Mesenteric fat pad (tissue), 1 donor: ENCODE results near the gene DNAJC3. TPM values are rescaled to one million over a fixed set of nuclear protein-coding genes. Genes with fewer than 3 reads are reported as not detected.
"Not testable (repeated sequence)": the region's sequence is repeated elsewhere in the genome, so short reads cannot be mapped to it uniquely, and the experiment has no call there.

ENCODE experiments used
- DNase-seq: peaks from one replicate; pipeline ENCODE4 v3.0.0-alpha.2; 2020; ENCODE audit warnings: low spot score
- total RNA-seq: library from RNA; stranded (reverse); fragmentation: NEBNext Ultra II Directional; extraction: Animal tissue kit (Norgen Biotek cat#: 25700); gene quantifications from one replicate; pipeline ENCODE4 v1.2.1, GENCODE V29; 2021
- donor health status: DM: yes; HTN: yes; CAD: no.

Gene DNAJC3
- total RNA-seq, 1 donor from 2014 or later: 55.1 TPM

DNA sequence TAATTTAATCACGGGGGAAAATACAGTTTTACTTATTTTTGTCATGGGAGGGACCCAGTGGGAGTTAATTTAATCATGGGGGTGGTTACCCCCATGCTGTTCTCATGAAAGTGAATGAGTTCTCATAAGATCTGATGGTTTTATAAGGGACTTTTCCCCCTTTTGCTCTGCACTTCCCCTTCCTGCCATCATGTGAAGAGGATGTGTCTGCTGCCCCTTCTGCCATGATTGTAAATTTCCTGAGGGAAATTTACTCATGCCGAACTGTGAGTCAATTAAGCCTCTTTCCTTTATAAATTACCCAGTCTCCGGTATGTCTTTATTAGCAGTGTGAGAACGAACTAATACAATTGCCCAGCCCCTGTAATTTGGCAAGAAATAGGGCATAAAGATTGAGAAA, 35.9 kb downstream of the DNAJC3 start:
- not testable (repeated sequence) for DNase-seq

DNA sequence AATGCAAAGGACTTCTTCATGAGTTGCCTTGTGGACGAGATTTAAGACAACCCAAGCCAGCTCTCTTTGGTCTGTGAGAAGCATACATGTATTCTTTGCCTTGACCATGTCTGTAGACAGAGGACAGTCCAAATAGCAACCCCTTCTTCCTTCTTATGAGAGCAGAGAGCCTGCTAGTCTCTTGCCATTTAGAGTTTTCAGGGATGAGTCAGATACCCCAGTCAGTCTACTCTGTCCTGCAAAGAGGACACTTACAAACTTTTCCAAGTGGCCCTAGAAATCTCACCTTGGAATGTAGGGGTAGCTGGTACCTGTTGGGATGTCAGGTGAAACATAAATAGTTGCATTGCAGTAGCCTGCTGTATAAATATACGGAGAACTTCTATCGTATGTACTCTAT, 36.7 kb downstream of the DNAJC3 start:
- no peak for DNase-seq

DNA sequence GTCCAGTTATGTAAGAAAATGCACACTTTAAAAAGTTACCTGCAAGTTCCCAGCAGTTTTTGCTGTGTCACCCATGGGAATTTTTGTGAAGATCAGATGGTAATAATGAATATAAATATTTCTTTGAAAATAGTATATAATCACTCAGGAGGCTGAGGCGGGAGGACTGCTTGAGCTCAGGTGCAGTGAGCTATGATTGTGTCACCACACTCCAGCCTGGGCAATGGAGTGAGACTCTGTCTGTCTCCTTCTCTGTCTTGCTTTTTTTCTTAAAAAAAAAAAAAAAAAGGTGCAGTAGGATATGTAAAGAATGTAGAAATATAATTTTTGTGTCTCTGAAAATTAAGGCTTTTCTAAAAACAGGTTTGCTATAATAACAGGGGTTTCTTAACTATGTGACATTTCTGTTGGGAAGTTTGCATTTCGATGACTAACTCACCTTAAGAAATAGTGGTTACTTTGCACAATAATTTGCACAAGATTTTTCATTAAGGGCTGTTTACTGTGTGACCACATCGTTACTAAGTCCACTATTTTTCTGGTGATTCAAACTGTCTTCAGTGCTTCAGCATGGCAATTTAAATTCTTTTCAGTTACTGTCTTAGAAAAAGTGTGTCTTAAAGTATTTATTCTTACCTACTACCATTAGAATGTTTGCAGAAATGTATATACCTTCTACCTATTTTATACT, 37.3 kb downstream of the DNAJC3 start:
- no peak for DNase-seq

DNA sequence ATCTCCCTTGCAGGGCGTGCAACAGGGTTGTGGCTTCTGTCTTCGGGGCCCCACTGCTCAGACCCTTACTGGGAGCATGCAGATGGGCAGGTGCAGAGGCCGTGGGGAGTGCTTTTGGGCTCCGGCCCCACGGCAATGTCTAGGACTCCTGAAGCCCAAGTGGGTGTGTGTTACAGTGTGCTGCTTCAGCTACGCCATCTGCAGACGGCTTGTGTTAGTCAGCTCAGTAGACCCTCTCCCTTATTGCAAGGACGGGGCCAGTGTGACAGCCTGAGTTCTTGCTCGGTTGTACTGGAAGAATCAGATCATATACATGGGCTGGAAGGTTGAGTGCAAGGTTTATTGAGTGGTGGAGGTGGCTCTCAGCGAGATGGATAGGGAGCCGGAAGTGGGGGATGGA, 39.3 kb downstream of the DNAJC3 start:
- no peak for DNase-seq

DNA sequence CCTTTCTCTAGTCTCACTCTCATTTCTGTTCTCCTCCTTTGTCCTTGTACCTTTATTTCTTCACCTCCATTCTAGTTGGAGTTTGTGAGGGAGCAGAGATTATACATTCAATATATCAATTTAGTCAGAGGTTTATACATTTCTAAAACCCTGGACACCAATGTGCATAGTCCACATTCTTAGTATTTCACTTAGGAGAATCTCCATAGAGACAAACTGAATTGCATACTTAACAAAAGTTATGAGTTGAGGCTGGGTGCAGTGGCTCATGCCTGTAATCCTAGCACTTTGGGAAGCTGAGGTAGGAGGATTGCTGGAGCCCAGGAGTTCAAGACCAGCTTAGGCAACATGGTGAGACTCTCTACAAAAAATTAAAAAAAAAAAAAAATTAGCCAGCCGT, 45.3 kb downstream of the DNAJC3 start:
- DNase-seq: no peak

DNA sequence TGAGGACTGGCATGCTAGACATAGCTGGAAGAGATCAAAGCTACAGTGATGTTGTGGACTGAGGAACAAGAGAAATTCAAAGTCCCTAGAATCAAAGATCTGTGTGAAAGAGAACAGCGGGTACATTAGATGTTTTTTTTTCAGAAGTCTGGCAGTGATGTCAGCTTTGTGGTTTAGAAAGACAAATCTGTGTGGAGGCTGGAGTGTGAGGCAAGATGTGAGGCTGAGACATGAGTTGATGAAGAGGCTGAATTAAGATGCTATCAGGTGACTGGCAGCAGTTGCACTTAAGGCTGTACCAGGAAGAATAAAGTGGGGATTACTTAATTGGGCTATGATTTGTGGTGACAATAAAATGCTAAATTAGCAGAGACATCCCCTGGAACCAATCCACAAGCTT, 46.5 kb downstream of the DNAJC3 start:
- no peak for DNase-seq

DNA sequence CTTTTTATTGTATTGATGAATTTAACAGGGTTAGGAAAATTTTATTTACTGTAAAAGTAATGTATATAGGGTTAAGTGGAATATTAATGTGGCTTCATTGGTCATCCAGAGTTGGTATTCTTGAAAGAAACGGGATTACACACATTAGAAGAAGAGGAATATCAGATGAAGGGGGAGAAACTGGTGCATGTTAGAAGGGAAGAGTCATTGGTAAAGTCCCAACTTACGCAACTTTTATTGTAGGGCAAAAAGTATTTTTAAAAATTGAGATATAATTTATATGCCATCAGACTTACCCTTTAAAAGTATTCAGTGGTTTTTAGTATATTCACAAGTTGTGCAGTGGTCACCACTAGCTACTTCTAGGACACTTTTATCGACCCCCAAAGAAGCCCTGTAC, 47.3 kb downstream of the DNAJC3 start:
- no peak for DNase-seq

DNA sequence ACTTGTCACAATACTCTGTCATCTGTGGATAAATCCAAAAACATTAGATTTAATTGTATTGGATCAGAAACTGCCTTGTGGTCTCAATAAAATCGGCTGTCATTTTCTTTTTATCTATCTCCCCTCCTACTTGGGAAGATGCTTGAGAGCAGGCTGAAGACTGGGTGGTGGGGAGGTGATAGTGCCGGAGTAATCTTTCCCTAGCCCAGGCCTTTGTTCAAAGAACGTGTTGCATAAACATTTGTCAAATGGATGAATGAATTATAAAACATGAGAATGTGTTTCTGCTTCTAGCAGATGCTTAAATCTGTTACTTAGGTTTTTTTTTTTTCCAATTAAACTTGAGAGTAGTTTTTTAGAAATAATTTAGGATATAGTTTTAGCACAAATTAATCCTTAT, 49.9 kb downstream of the DNAJC3 start:
- DNase-seq: no peak

DNA sequence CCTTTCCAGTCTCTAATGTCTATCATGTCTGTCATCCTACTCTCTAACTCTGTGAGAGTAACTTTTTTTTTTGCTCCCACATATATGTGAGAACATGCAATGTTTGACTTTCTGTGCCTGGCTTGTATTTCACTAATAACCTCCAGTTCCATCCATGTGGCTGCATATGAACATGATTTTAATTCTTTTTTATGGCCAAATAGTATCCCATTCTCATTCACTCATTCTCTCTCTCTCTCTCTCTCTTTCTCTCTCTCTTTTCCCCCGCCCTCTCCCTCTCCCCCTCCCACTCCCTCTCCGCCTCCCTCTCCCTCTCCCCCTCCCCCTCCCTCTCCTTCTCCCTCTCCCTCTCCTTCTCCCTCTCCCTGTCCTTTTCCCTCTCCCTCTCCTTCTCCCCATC, 52.0 kb downstream of the DNAJC3 start:
- no peak for DNase-seq

DNA sequence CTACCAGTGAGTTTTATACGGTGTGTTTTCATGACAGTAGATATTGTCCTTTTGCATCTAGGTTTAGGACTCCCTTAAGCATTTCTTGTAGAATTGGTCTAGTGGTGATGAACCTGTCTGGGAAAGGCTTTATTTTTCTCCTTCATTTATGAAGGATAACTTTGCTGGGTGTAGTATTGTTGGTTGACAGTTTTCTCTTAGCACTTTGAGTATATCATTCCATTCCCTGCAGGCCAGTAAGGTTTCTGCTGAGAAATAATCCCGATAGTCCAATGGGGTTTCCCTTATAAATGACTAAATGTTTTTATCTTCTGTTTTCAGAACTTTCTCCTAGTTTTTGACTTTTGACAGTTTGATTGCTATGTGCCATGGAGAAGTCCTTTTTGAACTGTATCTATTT, 57.2 kb downstream of the DNAJC3 start:
- DNase-seq: no peak

DNA sequence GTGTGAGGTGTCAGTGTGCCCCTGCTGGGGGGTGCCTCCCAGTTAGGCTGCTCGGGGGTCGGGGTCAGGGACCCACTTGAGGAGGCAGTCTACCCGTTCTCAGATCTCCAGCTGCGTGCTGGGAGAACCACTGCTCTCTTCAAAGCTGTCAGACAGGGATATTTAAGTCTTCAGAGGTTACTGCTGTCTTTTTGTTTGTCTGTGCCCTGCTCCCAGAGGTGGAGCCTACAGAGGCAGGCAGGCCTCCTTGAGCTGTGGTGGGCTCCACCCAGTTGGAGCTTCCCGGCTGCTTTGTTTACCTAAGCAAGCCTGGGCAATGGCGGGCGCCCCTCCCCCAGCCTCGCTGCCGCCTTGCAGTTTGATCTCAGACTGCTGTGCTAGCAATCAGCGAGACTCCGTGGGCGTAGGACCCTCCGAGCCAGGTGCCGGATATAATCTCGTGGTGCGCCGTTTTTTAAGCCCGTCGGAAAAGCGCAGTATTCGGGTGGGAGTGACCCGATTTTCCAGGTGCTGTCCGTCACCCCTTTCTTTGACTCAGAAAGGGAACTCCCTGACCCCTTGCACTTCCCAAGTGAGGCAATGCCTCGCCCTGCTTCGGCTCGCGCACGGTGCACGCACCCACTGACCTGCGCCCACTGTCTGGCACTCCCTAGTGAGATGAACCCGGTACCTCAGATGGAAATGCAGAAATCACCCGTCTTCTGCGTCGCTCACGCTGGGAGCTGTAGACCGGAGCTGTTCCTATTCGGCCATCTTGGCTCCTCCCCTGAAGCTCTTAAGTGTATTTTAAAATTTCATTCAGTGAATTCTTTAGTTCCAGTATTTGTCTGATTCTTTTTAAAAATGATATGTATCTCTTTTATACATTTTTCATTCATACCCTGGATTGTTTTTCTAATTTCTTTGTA, 63.4 kb downstream of the DNAJC3 start:
- not testable (repeated sequence) for DNase-seq

DNA sequence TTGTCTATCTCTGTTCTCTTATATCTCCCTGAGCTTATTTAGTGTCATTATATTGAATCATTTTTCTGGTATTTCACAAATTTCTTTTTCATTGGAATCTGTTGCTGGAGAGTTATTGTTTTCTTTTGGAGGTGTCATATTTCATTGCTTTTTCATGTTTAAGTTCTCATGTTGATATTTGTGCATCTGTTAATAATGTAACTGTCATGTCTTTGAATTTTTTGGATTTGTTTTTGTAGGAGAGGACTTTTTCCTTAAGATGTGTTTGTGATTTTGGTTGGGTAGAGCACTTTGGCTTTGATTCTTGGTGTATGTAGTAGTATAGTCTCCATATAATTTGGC, 64.0 kb downstream of the DNAJC3 start:
- no peak for DNase-seq

DNA sequence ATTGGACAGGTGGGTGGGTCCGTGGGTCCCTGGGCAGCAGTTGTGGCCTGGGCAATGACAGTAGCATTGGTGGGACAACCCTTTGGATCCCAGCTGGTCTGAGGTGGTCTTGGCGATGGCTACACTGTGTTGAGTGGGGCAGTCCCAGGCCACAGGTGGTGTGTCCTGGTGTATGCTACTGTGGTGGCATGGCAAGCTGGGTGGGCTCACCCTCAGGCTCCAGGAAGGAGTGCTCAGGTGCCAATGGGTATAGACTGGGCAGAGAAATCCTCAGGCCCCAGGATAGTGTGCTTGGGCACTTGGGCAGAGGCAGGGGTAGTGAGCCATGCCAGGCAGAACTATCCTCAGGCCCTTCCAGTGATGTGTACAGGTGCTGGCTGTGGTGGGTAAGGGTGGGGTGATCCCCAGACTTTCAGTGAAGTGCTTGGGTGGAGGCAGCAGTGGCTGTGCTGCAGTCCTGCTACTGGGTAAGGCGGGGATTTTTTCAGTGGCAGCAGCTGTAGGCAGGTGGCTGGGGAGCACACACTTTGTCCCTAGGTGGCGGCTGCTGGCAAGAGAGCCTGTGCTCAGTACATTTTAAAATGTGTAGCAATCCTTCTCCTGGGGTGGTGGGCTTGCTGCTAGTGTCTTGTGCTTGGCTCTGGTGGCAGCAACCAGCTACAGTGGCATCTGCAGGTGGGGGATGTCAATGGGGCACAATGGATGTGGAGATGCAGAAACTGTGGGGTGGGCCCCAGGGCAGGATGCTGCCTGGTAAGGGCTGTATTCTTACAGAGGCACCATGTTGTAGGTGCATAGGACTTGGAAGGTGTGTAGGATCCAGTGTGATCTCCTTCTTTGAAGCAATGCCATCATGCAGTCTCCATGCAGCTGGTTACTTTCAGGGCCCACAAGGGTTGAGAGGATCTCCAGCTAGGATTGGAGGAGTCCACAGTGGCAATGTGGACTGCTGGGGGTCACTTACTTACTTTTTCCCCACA, 64.9 kb downstream of the DNAJC3 start:
- DNase-seq: no peak

DNA sequence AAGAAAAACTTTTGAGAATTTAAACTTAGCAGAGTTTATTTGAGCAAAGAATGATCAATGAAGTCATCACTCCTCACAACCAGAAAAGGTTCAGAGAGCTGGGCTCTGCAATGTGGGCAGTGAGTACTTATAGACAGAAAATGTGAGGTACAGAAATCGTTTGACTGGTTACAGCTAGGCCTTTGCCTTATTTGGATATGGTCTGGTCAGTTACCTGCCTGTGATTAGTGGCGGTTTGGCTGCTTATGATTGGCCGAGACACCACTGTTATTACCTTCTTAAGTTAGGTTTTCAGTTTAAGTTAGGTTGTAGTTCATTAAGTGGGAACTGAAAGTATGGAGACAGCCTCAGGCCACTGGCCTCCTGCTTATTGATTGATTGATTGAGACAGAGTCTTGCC, 66.3 kb downstream of the DNAJC3 start:
- no peak for DNase-seq

DNA sequence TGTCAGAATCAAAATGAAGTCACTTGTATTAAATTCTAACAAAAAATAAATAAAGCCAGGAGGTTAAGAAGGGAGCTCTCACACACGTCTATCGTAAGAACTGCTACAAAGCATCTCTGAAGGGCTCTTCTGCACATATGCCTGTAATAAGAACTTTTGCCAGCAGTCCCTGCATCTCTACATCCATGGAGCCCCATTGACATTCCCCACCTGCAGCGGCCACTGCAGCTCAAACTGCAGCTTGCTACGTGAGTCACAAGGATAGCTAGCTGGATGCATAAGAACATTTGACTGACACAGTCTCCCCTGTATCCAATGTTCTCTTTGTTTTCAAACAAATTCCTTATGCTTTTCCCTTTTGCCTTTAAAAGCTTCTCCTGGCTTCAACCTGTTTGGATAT, 68.3 kb downstream of the DNAJC3 start:
- no peak for DNase-seq

DNA sequence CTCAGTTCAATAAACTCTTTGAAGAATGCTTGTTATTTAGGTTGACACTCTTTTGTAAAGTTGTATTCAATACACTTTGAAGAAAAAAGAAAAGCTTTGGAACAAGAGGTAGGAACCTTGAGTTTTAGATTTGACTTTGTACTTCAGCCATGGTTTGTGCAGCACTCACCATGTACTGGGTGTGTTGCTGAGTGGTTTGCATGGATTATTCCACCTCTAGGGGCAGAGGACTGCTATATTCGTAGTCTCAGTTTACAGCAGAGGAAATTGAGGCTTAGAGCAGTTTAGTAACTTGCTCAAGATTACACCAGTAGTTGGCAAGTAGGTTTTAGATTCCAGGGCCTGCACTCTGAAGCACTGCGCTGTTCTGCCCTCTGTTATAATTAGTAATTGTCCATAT, 68.8 kb downstream of the DNAJC3 start:
- no peak for DNase-seq

DNA sequence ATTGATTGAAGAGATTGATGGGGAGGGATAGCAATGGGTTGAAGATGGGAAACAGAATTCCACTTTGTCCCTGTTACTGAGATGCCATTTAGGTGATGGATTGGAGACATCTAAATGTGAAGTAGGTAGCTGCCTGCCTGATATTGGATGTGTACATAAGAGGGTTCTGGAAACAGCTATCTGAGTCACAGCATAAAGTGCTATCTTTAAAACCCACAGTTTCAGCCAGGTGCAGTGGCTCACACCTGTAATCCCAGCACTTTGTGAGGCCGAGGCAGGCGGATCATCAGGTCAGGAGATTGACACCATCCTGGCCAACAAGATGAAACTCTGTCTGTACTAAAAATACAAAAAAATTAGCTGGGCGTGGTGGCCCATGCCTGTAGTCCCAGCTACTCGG, 72.6 kb downstream of the DNAJC3 start:
- no peak for DNase-seq

DNA sequence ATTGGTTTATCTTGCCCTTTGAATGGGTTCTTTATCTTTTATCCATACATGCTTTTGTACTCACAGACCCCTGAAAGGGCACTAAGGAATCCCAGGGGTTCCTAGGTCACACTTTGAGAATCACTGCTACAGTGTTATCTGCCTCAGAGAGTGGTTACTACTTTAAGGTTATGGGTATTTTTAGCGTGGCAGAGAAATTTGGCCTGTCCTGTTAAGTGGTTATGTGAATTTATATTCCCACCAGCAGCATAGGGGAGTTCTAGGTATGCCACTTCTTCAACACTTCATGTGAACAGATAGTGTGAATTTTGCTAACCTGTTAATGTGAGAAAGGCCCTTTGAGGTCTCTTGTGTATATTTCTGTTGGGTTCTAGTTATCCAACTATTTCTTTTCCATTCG, 75.7 kb downstream of the DNAJC3 start:
- no peak for DNase-seq

DNA sequence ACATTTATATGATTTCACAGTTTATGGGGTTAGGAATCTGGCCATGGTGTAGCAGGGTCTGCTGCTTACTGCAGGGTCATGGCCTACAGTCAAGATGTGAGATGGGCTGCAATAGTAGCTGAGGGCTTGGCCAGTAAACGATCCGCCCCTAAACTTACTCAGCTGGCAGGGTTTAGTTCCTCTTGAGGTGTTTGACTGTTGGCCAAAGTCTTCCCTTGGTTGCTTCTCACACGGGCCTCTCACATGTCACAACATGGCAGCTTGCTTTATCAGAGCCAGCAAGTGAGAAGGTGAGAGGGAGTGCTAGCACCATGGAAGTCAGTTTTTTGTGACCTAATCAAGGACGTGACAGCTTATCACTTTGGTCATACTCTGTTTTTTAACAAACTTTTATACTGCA, 77.1 kb downstream of the DNAJC3 start:
- DNase-seq: no peak

DNA sequence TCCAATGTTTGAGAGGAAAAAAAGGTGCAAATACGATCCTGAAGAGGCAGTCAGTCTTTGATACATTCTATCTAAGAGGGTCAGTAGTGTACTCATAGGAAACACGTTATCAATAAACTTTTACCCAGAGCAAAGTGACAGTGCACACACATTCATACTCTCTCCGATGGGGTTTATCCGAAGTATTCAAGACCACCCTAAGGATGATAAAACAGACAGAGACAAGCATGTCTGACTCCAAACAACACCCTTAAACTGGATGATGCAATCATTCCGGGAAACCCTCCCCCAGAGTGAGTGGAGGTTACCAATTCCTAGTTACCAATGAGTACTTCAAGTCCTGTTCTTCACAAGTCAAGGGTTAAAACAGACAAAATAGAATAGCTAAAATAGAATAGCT, 79.1 kb downstream of the DNAJC3 start:
- DNase-seq: no peak

DNA sequence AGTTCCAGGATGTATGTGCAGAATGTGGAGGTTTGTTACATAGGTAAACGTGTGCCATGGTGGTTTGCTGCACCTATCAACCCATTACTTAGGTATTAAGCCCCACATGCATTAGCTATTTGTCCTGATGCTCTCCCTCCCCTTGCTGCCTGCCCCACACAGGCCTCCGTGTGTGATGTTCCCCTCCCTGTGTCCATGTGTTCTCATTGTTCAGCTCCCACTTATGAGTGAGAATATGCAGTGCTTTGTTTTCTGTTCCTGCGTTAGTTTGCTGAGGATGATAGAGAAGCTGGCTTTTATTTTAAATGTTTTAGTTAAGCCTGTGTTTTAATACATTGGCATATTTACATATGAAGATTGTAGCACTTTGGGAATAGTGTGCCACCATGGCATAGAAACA, 85.7 kb downstream of the DNAJC3 start:
- not testable (repeated sequence) for DNase-seq

DNA sequence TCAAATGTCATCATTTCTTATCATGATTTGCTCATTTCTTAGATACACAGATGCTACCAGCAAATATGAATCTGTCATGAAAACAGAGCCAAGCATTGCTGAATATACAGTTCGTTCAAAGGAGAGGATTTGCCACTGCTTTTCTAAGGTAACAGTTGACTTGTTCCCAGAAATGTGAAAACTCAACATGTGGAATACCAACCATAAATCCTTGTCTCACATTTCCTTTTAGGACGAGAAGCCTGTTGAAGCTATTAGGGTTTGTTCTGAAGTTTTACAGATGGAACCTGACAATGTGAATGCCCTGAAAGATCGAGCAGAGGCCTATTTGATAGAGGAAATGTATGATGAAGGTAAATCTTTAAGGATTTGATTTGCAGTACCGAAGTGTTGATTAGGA, 86.7 kb downstream of the DNAJC3 start:
- no peak for DNase-seq
